ENCODE measurements around the gene PERM1. TPM values are rescaled to one million over a fixed set of nuclear protein-coding genes. Genes with fewer than 3 reads are reported as not detected.
A peak's percentile ranks its signal among the peaks of the same experiment; 100 is the strongest.

PERM1 gene
- total RNA-seq, 2 experiments from 2014 or later = not detected

DNA sequence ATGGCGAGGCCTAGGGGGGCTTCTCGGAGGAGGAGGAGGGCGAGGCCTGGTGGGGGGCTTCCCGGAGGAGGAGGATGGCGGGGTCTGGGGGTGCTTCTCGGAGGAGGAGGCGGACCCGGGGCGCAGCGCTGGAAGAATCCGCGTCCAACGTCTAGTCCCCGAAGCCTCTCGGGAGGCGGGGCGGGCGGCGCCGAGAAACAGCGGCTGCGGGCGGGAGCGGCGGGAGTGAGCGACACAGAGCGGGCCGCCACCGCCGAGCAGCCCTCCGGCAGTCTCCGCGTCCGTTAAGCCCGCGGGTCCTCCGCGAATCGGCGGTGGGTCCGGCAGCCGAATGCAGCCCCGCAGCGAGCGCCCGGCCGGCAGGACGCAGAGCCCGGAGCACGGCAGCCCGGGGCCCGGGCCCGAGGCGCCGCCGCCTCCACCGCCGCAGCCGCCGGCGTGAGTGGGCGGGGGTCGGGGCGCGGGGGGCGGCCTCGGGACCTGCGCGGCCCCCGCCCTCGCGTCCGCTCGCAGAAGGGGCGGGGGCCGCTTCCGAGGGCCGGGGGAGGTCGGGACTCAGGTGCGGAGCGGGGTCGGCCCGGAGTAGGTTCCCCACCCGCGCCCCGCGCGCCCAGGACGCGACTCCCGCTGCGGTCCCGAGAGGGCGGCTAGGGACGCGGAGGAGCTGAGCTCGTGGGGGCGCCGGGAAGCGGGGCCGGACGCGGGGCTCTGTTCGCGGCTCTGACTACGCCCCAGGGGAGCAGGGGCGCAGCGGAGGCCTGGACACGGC, 21.3 kb downstream of the PERM1 start, which contains the start of gene KLHL17:
Gene KLHL17, plus strand, starts transcription at position 222 of the 769 bp plus-strand sequence. Its CDS starts 110 bp downstream, at position 332.
- no peaks in the 10 kb centered on the region for H3K27me3 ChIP-seq (ENCODE audit: control insufficient read depth in 1 of 2, insufficient read depth in 2 of 2, low read length in 2 of 2)
- Mint-ChIP-seq H3K4me3 (peak within 1 kb of the TSS; percentile 90), H3K9me3 (no peaks in the 10 kb centered on the region), H3K27ac (no peak within 1 kb of the TSS), H3K4me1 (ENCODE audit: low read depth) (peaks cover 16% of the 10 kb centered on the region), H3K36me3 (ENCODE audit: low read depth) (peaks cover 25% of the 10 kb centered on the region), H3K27me3 (no peaks in the 10 kb centered on the region)
- TF ChIP-seq, protein P1, sequence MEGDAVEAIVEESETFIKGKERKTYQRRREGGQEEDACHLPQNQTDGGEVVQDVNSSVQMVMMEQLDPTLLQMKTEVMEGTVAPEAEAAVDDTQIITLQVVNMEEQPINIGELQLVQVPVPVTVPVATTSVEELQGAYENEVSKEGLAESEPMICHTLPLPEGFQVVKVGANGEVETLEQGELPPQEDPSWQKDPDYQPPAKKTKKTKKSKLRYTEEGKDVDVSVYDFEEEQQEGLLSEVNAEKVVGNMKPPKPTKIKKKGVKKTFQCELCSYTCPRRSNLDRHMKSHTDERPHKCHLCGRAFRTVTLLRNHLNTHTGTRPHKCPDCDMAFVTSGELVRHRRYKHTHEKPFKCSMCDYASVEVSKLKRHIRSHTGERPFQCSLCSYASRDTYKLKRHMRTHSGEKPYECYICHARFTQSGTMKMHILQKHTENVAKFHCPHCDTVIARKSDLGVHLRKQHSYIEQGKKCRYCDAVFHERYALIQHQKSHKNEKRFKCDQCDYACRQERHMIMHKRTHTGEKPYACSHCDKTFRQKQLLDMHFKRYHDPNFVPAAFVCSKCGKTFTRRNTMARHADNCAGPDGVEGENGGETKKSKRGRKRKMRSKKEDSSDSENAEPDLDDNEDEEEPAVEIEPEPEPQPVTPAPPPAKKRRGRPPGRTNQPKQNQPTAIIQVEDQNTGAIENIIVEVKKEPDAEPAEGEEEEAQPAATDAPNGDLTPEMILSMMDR (IDR thresholded peaks at IDR 0.05) = no peak
- H3K4me1 ChIP-seq (ENCODE audit: insufficient read depth, low read length) = peaks cover 41% of the 10 kb centered on the region
- no peaks in the 10 kb centered on the region for H3K9me3 ChIP-seq (ENCODE audit: control insufficient read depth in 1 of 2, insufficient read depth in 1 of 2, low read length in 2 of 2)
- ChIA-PET POLR2A (no interaction called here), CTCF (no interaction called here)
- DNase-seq = peak; percentile 61 to 85 (median 76)
- intact Hi-C loops (cut with DNase I, micrococcal nuclease) = no loop called here
- H3K27ac ChIP-seq (ENCODE audit: low read depth in 1 of 2, low read length in 2 of 2) = no peak within 1 kb of the TSS
- peak within 1 kb of the TSS; percentile 57 for H3K4me3 ChIP-seq (ENCODE audit: low read length)
- ATAC-seq (ENCODE audit: poor library complexity) = peak; percentile 61
- peaks cover 18% of the 10 kb centered on the region for H3K36me3 ChIP-seq (ENCODE audit: insufficient read depth, low read length)

DNA sequence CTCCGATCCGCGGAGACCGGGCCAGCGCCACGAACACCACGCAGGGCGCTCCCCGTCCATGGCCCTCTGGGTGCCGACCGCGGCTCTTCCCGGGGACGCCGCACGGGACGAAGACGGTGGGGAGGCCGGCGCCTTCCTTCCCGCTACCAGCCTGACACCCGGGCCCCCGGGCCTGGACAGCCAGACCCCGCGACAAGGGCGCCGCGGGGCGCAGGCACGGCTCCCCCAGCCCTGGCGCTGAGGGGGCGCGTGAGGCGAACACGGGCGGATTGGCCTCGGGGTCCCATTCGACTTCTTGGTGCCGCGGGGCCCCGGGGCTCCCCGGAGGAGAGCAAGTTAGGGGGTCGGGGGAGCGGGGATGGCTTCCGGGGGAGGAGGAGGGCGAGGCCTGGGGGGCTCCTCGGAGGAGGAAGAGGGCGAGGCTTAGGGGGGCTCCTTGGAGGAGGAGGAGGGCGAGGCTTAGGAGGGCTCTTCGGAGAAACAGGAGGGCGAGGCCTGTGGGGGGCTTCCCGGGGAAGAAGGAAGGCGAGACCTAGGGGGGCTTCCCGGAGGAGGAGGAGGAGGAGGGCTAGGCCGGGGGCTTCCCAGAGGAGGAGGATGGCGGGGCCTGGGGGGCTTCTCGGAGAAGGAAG, 22.0 kb downstream of the PERM1 start:
- H3K36me3 Mint-ChIP-seq (ENCODE audit: low read depth) = peaks cover 32% of the 10 kb centered on the region
- H3K27me3 ChIP-seq (ENCODE audit: control insufficient read depth in 1 of 2, insufficient read depth in 2 of 2, low read length in 2 of 2) = no peaks in the 10 kb centered on the region
- no peaks in the 10 kb centered on the region for H3K9me3 ChIP-seq (ENCODE audit: control insufficient read depth in 1 of 2, insufficient read depth in 1 of 2, low read length in 2 of 2)
- peak overlapping the region; percentile 90 for H3K4me3 Mint-ChIP-seq
- peaks cover 41% of the 10 kb centered on the region for H3K4me1 ChIP-seq (ENCODE audit: insufficient read depth, low read length)
- peak overlapping the region; percentile 57 for H3K4me3 ChIP-seq (ENCODE audit: low read length)
- H3K36me3 ChIP-seq (ENCODE audit: insufficient read depth, low read length) = peaks cover 25% of the 10 kb centered on the region
- H3K27me3 Mint-ChIP-seq = no peaks in the 10 kb centered on the region
- H3K4me1 Mint-ChIP-seq (ENCODE audit: low read depth) = peaks cover 16% of the 10 kb centered on the region
- H3K27ac Mint-ChIP-seq = no peak overlapping the region
- H3K9me3 Mint-ChIP-seq = no peaks in the 10 kb centered on the region
- TF ChIP-seq, protein P1 (IDR thresholded peaks at IDR 0.05) = no peak
- CTCF ChIA-PET = interaction anchor here (1.4 to 1.5 kb wide), 2 partner anchors 55 to 90 kb away, joined by 3 to 6 read pairs; no protein-coding TSS in a partner anchor
- POLR2A ChIA-PET = interaction anchor here (1.4 kb wide), 1 partner anchor 271 kb away, joined by 4 read pairs; no protein-coding TSS in a partner anchor
- no peak overlapping the region for H3K27ac ChIP-seq (ENCODE audit: low read depth in 1 of 2, low read length in 2 of 2)
- peak in 1 of 14 experiments; percentile 26 for DNase-seq
- ATAC-seq (ENCODE audit: poor library complexity) = peak; percentile 16
- intact Hi-C loops (cut with DNase I, micrococcal nuclease) = loop anchor here in 1 of 2 experiments (5.0 kb wide), 1 partner anchor 53 kb away; no protein-coding TSS in a partner anchor

DNA sequence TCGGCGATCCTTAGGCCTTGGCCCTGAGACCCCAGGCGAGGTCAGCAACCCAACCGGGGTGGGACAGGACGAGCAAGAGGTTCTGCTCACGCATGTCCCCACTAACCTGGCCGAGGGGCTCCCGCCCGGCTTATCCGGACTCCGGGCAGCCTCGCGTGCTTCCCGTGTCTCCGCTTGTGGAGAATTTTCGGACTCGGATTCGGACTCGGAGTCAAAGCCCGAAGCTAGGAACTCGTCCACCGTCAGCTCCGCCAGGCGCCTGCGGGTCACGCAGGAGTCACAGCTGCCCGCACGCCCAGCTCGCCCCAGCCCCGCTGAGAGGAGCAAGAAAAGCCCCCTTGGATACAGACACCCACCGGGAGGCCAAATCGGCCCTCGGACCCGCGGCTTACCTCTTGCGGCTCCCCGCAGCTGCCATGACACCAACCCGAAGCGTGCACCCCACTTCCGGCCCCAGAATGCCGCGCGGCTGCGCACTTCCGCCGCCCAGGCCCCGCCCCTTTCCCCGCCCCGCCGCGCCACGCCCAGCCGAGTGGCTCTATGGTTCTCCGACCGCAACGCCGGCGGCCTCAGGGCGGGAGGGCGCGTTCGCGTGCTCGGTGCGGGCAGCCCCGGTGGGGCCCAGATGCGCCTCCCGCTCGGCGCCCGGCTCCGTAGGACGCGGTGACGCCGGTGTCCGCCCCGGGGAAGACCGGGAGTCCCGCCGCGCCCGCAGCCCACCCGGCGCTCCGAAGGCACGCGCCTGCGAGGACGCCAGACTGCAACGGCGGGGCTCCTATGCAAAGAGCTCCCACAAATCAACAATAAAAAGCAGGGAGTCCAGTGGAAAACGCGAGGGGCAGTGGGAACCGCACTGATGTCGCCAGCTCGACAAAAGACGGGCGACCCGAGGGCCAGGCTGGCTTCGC, 22.8 kb downstream of the PERM1 start, which contains the start of gene NOC2L:
Gene NOC2L, minus strand, starts transcription at position 434 of the 908 bp plus-strand sequence. Its CDS starts 16 bp downstream, at position 418.
- H3K27me3 Mint-ChIP-seq = no peaks in the 10 kb centered on the region
- Histone ChIP-seq H3K27ac (ENCODE audit: low read depth in 1 of 2, low read length in 2 of 2) (peak within 1 kb of the TSS; percentile 47 to 72), H3K36me3 (ENCODE audit: insufficient read depth, low read length) (peaks cover 33% of the 10 kb centered on the region), H3K4me3 (ENCODE audit: low read length) (peak within 1 kb of the TSS; percentile 95), H3K4me1 (ENCODE audit: insufficient read depth, low read length) (peaks cover 41% of the 10 kb centered on the region), H3K9me3 (ENCODE audit: control insufficient read depth in 1 of 2, insufficient read depth in 1 of 2, low read length in 2 of 2) (no peaks in the 10 kb centered on the region), H3K27me3 (ENCODE audit: control insufficient read depth in 1 of 2, insufficient read depth in 2 of 2, low read length in 2 of 2) (no peaks in the 10 kb centered on the region)
- peak; percentile 88 to 99 (median 97) for DNase-seq
- ATAC-seq (ENCODE audit: poor library complexity) = peak; percentile 84
- ChIA-PET CTCF (interaction anchor here (0.7 to 1.5 kb wide), 3 partner anchors 25 to 90 kb away, joined by 3 to 6 read pairs (median 3); no protein-coding TSS in a partner anchor), POLR2A (interaction anchor here (0.5 to 1.4 kb wide), 5 partner anchors 21 to 416 kb away, joined by 3 to 6 read pairs (median 3); partner anchors contain the start of gene AURKAIP1)
- no peaks in the 10 kb centered on the region for H3K9me3 Mint-ChIP-seq
- H3K36me3 Mint-ChIP-seq (ENCODE audit: low read depth) = peaks cover 39% of the 10 kb centered on the region
- intact Hi-C loops (cut with DNase I, micrococcal nuclease) = loop anchor here in 1 of 2 experiments (5.0 kb wide), 1 partner anchor 52 kb away; no protein-coding TSS in a partner anchor
- peak within 1 kb of the TSS; percentile 58 for H3K27ac Mint-ChIP-seq
- H3K4me1 Mint-ChIP-seq (ENCODE audit: low read depth) = peaks cover 16% of the 10 kb centered on the region
- peak within 1 kb of the TSS; percentile 90 for H3K4me3 Mint-ChIP-seq
- TF ChIP-seq, protein P1 (IDR thresholded peaks at IDR 0.05) = no peak
